GM18867 (cell line): ENCODE data around the gene HOXB7.

Source experiments
- ATAC-seq: cut with Tn5 transposase; IDR thresholded peaks from one replicate; pipeline ENCODE4 v1.9.1; 2021; ENCODE audit warnings: mild to moderate bottlenecking, moderate library complexity; ENCODE audit not compliant: unreplicated experiment

HOXB7 gene

DNA sequence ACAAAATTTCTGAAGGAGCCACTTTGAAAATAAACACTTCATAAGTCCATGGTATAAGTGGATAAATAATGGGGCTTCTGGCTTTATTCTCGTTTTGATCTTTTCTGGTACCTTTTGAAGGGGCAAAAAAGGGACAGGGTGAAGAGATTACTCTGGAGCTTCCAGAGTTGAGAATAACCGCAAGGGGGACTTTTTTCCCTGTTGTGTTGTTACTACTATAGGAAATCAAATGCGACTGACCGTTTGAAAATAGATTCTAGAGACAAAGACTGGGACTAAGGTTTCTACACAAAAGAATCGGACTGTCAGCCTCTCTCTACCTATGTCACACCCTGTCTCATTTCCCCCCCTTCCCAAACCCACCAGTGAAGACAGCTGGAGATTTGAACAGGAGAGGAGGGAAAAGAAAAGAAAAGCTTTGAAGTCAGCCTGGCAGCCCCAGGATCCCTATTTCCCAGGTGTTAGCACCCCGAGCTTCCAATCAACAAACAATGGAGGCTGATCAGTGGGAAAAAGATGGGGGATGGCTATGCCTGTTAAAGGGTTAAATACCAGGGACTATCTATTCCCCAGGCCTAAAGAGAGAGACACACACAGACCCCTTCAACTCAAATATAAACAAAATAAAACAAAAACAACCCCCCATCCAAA, 41.0 kb downstream of the HOXB7 start:
- no peak for ATAC-seq

DNA sequence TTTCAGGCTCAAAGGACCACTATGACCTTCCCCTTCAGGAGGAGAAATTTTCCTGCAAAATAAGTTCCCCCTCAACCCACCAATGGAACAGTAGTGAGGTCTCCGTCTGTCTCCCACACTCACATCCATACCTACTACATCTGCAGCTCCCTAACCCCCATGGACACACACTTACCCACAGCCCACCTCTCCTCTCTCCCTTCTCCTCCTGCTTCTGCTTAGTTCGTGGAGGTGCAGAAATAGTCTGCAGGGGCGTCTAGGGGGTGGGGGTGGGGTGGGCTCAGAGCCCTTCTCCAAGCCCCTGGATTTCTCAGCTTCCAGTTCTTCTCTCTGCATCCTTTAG, 41.6 kb downstream of the HOXB7 start:
- no peak for ATAC-seq

DNA sequence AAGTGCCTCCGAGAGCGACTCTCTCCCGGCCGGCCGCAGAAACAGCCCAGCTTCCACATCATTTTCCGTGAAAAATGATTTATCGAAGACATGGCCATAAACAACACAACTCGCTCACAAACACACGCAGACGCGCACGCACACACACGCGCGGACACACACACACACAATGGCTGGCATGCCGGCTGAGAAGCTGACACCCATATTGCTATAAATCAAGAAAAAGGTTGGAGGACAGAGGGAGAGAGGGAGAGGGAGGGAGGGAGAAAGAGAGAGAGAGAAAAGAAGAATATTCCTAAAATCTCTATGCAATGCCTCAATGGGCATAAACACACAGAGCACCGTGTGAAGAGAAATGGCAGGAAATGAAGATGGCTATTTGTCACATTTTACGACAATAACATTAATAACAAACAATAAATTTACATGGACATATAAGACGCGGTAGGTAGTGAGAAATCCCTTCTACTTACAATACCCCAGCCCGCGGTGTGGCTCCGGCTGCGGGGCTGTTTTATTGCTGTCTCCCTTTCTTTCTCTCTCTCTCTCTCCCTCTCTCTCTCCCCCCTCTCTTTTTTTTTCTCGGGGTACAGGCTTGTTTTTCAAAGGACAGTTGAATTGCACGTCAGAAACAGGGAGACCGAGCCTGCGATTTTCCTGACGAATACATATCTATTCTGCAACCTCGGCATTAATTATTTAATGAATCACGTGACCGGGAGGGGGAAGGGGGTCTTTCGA, 42.1 kb downstream of the HOXB7 start:
- ATAC-seq, result no peak

DNA sequence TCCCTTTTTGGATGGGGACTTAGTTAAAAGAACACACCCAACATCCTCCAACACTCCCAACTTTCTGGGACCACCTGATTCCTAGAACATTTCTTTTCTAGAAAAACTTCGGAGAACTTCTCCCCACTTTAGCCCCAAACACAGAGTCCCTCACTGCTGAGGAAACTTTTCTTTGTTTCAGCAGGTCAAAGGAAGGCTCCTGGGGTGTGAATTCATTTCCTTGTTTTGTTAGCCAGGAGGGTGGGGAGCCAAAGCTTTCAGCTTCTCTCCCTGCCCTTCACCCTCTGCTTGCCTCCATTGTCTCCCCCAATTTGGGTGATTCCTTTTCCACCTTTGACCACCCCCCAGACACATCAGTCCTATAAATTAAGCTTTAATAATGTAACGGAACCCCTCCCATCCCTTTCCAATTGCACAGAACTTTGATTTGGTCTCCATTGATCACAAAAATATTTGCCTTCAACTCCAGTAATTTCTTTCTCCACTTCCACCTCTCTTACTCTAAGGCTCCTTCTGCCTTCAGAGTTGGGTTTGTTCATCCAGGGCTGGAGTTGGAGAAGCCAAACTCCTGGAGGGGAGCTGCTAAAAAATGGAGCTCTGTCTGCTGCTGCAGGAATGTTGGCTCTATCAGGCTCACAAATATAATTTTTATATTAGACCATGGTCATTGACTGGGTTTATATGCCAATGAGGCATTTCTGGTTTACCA, 43.0 kb downstream of the HOXB7 start:
- ATAC-seq, result no peak

DNA sequence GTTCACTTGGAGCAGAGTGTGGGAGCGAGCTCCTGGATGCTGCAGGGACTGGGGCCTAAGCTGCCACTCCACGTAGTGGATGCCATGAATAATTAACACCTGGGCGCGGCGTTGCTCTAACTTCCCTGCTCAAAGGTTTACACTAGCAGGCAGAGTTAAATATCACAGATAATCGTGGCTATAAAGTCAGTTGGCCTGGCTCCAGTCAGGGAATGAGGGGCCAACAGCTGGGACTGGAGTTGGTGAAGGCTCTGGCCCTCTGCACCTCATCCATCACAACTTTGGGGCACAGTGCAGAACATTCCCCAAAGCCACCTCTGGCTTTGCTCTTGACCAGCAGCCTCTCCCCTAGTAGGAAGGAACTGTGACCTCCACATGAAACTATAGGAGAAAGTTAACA, 43.6 kb downstream of the HOXB7 start:
- no peak for ATAC-seq

DNA sequence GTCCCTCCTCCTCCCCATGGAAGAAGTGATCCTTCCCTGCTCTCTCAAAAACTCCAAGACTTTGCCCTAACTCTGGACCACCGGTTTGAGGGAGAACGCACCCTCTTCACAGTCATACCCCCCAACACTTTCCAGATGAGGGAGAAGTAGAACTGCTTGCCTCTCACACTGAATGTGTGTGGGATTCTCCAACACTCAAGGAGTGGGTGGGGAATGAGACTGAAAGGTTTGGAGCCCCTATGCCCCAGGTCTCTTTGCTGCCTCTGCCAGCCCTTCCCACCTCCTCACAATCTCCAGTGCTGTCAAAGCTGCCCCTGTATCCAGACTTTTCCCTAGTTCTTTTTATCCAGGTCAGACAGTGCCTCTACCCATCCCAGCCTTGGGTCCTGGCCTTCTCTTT, 44.1 kb downstream of the HOXB7 start:
- ATAC-seq, result no peak

DNA sequence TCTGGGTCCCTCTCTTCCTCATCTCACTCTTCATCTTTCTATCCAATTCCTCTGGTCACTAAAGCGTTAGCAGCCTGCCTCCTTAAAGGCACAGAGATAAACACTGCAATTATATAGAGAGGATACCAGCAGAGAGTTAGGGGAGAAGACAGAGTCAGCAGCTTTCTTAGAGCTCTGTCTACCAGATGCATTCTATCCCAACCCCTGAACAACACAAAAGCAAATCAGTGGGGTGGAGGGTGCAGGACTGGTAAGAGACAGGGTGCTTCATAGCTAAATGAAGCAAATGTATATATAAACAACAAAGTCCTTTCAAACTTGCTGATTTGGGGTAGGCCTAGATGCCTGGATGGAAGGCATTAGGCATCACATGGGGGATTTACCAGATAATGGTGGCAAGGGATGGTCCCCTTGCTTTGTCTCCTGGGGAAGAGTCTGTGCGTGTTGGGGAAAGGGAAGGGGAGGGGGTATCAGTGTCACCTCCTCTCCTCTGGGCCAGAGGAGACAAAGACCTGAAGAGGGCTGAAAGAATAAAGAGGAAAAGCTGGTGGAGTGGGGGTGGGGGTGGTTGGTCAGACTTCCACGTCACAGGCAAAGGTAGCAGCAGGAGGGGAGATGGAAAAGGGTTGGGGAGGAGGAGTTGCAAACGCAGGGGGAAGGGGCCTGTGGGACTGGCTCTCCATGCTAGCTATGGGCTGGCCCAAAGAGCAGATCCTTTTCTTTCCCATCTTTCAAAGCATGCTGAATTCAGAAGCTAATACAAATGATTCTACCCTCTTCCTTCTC, 44.7 kb downstream of the HOXB7 start:
- ATAC-seq, result no peak

DNA sequence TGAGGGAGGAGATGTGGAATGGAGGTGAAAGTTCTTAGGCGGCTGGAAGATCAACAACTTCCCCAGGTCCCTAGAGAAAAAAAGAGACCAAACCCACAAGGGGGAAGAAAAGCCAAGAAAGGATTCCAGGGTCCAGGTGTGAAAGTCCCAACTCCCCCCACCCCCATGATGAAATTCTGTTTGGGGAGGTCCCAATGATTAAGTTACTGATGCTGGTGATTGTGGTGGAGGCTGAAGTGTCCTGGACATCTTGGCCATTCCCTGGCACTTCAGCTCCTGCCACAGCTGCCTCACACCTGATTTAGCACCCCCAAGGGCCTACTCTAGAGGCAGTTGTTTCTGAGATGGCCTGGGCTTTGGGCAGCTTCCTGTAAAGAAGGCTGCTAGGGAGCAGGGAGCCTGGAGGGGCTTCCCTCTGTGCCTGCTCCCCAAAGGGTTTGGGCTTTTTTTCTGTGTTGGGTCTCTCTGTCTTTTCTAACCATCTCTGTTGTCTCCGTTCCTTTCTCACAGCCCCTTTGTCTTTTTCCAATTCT, 45.7 kb downstream of the HOXB7 start:
- ATAC-seq, result no peak

DNA sequence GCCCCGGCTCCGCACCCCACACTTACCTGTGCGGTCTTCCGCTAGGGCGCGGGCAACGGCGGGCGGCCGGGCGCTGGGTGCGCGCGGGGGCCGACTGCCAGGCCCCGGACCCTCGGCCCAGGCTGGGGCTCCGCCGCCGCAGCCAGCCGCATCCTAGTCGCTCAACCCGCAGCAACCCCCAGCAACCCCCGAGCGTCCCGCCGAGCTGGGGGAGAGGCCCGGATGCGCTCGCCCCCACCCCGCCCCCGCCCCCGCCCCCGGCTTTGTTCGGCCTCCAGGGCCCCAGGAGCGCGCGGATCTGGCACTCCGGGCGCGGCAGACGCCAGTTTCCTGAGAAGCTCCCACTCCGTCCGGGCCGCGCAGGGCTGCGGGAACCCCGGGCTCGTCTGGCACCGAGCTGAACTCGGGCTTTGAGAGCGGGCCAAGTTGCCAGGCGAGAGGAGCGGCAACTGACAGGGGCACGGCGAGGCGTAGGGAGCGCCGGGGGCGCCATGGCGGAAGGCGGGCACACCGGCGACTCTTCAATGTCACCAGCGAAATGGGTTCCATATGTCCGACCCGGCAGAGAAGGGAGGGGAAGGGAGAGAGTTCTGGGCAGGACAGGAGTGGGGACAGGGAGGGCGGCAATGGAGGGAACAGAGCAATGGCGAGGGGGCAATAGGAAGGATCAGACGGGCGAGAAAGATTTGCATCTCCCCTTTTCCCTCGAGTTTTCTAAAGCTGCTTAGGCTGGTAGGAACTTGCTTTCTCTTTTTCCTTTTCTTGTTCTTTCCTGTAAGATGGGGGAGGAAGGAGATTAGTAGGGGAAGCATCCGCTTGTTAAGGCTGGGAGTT, 46.4 kb downstream of the HOXB7 start:
- no peak for ATAC-seq

DNA sequence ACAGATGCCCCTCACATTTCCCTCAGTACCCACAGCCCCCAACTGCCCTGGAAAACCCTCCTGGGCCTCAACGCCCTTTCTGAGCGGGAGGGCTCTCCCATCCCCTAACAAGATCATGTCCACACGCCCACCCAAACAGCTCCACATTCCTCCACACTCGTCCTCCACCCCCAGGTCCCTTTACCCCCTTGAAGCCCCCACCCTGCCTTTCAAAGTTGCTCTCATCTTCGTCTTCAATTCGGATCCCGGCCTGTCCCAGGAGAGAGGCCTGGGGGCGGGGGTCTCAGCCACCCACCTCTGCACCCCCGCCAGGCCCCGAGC, 47.0 kb downstream of the HOXB7 start:
- no peak for ATAC-seq

DNA sequence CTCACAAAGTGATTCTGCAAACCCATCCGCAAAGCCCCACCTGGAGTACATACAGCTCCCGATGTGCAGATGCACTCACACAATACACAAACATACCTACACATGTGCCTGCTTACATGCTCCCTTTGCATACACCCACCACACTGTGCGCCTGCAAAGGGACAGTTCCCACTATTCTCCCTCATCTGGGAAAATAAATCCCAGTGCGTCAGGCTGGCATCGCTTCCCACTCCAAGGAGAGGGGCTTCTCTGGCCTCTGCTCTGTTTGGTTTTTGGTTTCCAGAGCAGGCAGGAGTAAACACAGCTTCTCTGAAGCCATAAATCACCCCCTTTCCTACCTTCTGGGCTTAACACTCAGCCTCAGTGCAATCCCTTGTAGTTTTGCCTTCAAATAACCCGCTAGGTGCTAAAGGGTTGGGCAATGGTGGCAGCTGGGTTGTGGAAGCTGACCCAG, 47.4 kb downstream of the HOXB7 start:
- ATAC-seq, result no peak

DNA sequence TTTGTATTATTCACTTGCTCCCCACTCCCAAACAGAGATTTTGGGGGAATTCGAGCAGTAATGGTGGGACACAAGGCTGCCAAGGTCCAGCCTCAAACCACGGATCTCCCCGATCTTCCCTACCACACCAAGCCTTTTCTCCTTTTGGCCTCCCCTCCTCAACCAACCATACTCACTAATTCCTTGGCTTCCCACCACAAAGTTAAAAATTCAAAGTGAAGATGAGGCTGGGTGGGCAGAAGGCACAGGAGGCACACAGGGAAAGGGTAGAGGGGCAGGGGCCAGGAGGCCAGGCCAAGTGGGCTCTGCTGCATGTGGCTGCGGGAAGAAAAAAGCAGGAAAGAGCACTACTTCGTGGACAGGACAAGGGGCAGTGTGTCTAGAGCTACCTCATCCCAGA, 47.9 kb downstream of the HOXB7 start:
- no peak for ATAC-seq

DNA sequence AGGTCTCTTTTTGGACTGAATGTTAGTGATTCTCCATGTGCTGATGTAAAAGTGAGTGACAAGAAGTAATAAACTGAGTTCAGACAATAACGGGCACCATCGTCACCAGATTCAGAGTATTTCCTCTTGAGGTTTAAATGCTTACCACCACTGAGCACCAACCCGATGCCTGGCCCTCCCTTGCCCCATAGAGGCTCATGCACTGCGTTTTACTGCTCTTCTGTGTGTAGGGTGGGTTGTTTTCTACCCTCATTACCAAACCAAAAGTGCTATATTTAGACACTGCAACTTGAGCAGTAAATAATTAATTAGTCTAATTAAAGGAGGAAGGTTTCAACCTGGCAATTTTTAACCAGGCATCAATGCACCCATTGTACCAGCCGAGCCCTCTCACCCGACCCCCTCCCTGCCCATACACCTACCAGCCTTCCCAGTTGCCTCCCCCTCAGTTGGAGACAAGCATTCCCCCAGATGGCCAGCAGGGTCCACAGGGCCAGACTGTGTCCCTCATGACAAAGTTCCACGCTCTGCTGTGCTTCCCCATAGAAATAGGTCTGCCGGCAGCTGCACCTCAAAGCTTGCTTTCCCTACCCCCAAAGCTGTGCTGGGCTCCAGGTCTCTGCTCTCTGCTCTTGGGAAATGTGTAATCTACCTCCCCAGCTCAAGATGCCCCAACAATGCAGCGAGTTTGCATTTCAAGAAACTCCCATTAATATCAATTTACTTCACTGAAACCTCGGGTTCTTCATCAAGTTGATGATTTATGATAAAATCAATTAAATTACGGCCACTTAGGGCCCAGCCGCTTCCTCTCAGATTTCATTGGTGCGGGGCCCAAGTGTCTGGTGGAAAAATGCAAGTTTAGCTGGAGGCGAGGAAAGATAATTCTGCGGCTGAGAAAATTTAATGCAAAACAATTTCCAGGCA, 48.7 kb downstream of the HOXB7 start:
- no peak for ATAC-seq

DNA sequence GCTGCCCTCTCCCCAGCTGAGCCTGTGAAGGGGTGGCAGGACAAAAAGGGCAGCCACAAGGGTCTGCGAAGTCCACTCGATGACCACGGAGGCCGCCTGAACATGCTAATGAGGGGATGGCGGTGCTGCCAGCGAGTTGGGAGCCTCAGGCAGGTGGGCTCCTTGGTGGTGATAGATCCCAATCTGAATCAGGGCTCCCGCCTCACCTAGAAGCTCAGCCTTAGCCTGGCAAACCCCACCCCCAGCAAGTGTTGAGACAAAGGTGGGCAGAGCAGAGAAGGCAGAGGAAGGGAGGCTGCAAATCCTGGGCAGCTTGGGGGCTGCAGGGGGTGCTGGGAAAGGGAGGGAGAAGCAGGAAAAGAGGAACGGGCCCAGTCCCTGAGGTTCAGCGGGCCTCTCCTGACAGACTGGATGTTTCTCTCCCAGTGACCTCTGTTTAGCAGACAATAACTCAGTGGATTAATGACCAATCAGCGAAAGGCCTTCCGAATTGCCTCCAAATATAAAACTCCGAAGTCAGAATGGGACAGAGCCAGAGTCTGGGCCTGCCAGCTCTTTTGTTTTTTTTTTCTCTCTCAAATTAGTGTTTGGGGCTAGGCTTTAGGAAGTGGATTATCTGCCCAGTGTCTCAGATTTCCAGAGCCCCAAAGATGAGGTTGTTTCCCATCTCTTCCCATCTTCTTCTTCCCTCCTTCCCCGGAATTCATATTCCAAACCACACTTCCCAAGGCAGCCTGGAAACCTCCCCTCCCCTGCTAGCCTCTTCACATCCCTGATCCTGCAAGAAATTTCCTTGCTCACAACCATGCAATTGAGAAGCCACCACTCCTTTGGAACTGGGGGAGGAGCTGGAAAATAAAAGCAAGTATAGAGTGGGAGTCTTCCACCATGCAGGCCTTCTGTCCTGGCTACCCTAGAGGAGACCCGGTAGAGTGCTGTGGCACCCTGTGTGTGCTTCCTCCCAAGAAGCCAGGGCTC, 50.7 kb downstream of the HOXB7 start:
- no peak for ATAC-seq

DNA sequence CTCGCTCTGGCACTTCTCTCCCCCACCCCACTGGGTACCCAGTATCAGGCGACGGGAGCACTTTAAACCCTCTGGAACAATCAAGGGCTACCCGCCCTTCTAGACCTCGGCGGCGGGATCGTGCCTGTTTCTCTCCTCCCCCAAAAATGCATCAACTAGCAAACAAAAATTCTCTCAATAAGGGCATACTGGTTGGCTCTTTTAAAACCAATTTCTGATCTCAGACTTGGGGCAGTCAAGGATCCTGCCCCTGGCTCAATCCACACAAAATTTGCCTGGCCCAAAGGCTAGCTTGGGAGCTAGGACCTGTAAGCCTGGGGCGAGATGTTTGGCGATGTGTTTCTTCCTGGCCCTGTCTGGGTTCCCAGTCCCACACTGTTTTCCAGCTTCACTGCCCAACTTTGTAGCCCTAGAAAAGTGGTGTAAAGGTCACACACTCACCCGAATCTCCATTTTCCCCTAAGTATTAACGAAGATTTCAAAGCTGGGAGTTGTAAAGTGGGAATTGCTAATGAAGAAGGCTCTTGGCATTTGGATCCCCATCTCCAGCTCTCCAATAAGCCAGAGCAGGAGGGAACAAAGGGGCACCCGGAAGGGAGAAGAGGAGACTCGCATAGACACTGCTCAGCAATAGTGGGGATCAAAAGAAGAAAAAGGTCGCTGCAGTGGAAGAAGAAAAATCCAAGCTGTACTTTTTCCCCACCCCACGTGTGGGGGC, 51.5 kb downstream of the HOXB7 start:
- no peak for ATAC-seq

DNA sequence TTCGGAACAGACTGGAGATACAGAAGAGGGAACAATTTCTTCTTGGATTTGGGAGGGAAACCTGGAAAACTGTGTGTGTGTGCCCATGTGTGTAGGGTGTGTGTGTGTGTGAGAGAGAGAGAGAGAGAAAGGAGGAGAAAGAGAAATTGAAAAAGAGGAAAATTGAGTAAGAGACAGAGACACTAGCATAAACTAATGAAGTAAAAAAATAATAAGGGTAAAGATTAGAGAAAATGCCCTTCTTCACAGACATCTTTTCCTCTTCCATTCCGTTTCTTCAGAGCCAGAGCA, 52.0 kb downstream of the HOXB7 start:
- ATAC-seq, result no peak

DNA sequence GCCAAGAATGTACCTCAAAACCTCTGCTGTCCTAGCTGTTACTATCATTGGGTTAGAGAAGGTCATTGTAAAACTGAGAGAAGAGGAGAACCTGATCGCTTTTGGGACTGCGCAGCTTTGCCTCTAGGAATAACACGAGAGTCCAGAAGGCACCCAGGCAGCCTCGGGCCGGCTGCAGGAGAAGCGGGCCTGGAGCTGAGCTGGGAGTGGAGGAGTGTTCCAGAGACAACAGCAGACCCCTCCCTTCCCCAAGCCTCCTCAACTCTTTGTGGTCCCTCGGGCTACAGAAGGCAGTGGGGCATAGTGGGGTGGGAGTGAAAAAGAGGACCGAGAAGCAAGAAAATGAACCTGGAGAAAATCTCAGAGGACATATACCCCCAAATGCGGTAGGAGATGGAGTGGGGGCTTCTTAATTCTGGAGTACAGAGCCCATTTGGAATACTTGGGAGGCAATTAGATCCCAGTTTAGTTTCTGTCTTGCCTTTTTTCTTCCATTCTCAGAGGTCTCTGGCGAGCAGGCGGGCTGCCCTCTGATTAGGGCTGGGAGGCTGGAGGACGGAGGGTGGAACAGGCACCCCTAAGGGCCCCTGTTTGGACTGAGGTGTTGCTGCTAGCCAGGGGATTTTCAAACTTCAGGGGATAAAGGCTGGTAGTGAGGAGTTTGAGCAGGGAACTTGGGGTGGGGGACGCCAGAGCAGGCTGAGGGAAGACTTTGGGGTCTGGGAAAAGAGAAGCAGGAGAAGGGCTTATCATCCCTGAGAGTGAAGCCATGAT, 52.6 kb downstream of the HOXB7 start:
- ATAC-seq, result no peak
